Osteoblast (primary cell): ENCODE data around the gene SNTG2. TPM values are rescaled to one million over a fixed set of nuclear protein-coding genes. Genes with fewer than 3 reads are reported as not detected.

Source experiments
- DNase-seq: peaks from one replicate; pipeline ENCODE4 v3.0.0; 2011; ENCODE audit warnings: low spot score, mixed read lengths; ENCODE audit not compliant: insufficient read length; ENCODE audit errors: missing footprints
- H2AFZ ChIP-seq: 2 replicates; pipeline ENCODE4 v1.6.0; 2011; ENCODE audit warnings: mild to moderate bottlenecking, low read length
- H3K27ac ChIP-seq: 2 replicates; pipeline ENCODE4 v1.5.1; 2011; ENCODE audit warnings: mild to moderate bottlenecking, low read depth, low read length, moderate library complexity
- H3K27me3 ChIP-seq: 2 replicates; pipeline ENCODE4 v1.6.0; 2012; ENCODE audit warnings: mild to moderate bottlenecking, control low read depth, inconsistent platforms, low read length, moderate library complexity; ENCODE audit not compliant: insufficient read depth
- H3K36me3 ChIP-seq: 2 replicates; pipeline ENCODE4 v1.5.1; 2011; ENCODE audit warnings: mild to moderate bottlenecking, low read length, control low read depth, moderate library complexity; ENCODE audit not compliant: insufficient read depth
- H3K4me1 ChIP-seq: 2 replicates; pipeline ENCODE4 v1.5.1; 2011; ENCODE audit warnings: mild to moderate bottlenecking, low read length, control low read depth, moderate library complexity; ENCODE audit not compliant: insufficient read depth
- H3K4me2 ChIP-seq: 2 replicates; pipeline ENCODE4 v1.6.0; 2011; ENCODE audit warnings: mild to moderate bottlenecking, low read length; ENCODE audit not compliant: insufficient read depth
- H3K4me3 ChIP-seq: fragments of 200-600 bp; sonication (generic); 3 replicates; pipeline ENCODE4 v1.5.1; 2012; ENCODE audit warnings: mild to moderate bottlenecking, low read length, inconsistent platforms; ENCODE audit not compliant: insufficient read depth
- H3K79me2 ChIP-seq: 2 replicates; pipeline ENCODE4 v1.6.0; 2012; ENCODE audit warnings: mild to moderate bottlenecking, low read length, control low read depth, inconsistent platforms; ENCODE audit not compliant: insufficient read depth
- H3K9me3 ChIP-seq: 2 replicates; pipeline ENCODE4 v1.5.1; 2011; ENCODE audit warnings: low read depth, low read length, control low read depth
- H4K20me1 ChIP-seq: 2 replicates; pipeline ENCODE4 v1.6.0; 2012; ENCODE audit warnings: mild to moderate bottlenecking, low read length, control low read depth; ENCODE audit not compliant: insufficient read depth
- CTCF ChIP-seq: IDR thresholded peaks from 2 replicates; pipeline ENCODE4 v1.5.1; 2011; ENCODE audit warnings: mild to moderate bottlenecking, low read depth, low read length, moderate library complexity; ENCODE audit errors: extremely low read depth
- total RNA-seq: library from RNA; depleted of rRNA; stranded (reverse); fragments of >200 nt; gene quantifications from 2 replicates; pipeline ENCODE4 v1.2.3, GENCODE V29; 2012

Gene SNTG2
- total RNA-seq, 1 donor, result 1.4 TPM

- H3K4me1 ChIP-seq, result no peaks in the 10 kb centered on the region
- H3K36me3 ChIP-seq, result no peaks in the 10 kb centered on the region
- no peak overlapping the region for H3K4me3 ChIP-seq
- no peak overlapping the region for H3K27ac ChIP-seq
- DNase-seq, result no peak
- no peaks in the 10 kb centered on the region for H3K79me2 ChIP-seq
- no peaks in the 10 kb centered on the region for H3K9me3 ChIP-seq
- H3K27me3 ChIP-seq, result no peaks in the 10 kb centered on the region
- no peak overlapping the region for H2AFZ ChIP-seq
- H3K4me2 ChIP-seq, result no peak overlapping the region
- H4K20me1 ChIP-seq, result no peaks in the 10 kb centered on the region
- no peak for TF ChIP-seq CTCF
Measured at GRCh38 chr2:929011-929735, 21.5 kb upstream of the SNTG2 start.

- DNase-seq, result no peak
- TF ChIP-seq CTCF, result no peak
Measured at GRCh38 chr2:929925-930324, 20.7 kb upstream of the SNTG2 start.

GRCh38 chr2:930935-931334 lies 19.7 kb upstream of the SNTG2 start:
- Histone ChIP-seq H3K4me1 (no peaks in the 10 kb centered on the region), H2AFZ (no peak overlapping the region), H3K9me3 (no peaks in the 10 kb centered on the region), H3K27me3 (no peaks in the 10 kb centered on the region), H3K27ac (no peak overlapping the region), H3K4me2 (no peak overlapping the region), H3K36me3 (no peaks in the 10 kb centered on the region), H3K4me3 (no peak overlapping the region), H3K79me2 (no peaks in the 10 kb centered on the region), H4K20me1 (no peaks in the 10 kb centered on the region)
- TF ChIP-seq CTCF, result no peak
- no peak for DNase-seq

More at GRCh38 chr2:929925-930324, 20.7 kb upstream of the SNTG2 start:
- no peaks in the 10 kb centered on the region for H4K20me1 ChIP-seq
- no peak overlapping the region for H3K4me3 ChIP-seq
- no peaks in the 10 kb centered on the region for H3K27me3 ChIP-seq
- H3K79me2 ChIP-seq, result no peaks in the 10 kb centered on the region
- no peak overlapping the region for H3K4me2 ChIP-seq
- no peaks in the 10 kb centered on the region for H3K4me1 ChIP-seq
- no peak overlapping the region for H3K27ac ChIP-seq
- H3K9me3 ChIP-seq, result no peaks in the 10 kb centered on the region
- H2AFZ ChIP-seq, result no peak overlapping the region
- no peaks in the 10 kb centered on the region for H3K36me3 ChIP-seq

GRCh38 chr2:932320-933115 lies 18.1 kb upstream of the SNTG2 start:
- H3K4me1 ChIP-seq, result peaks cover 5% of the 10 kb centered on the region
- no peak overlapping the region for H3K4me3 ChIP-seq
- H3K79me2 ChIP-seq, result no peaks in the 10 kb centered on the region
- H3K36me3 ChIP-seq, result no peaks in the 10 kb centered on the region
- no peaks in the 10 kb centered on the region for H4K20me1 ChIP-seq
- no peaks in the 10 kb centered on the region for H3K9me3 ChIP-seq
- DNase-seq, result no peak
- no peak overlapping the region for H2AFZ ChIP-seq
- H3K4me2 ChIP-seq, result no peak overlapping the region
- TF ChIP-seq CTCF, result no peak
- no peaks in the 10 kb centered on the region for H3K27me3 ChIP-seq
- no peak overlapping the region for H3K27ac ChIP-seq
